ENCODE results near the gene THAP3. TPM values are rescaled to one million over a fixed set of nuclear protein-coding genes. Genes with fewer than 3 reads are reported as not detected.
A peak's percentile ranks its signal among the peaks of the same experiment; 100 is the strongest.

Gene THAP3
- total and polyA plus RNA-seq, 9 of the 15 experiments (the other 6 are each of a cell fraction or from before 2014, with no cell fraction given): 1.9 to 31.2 (median 18.2) TPM

DNA sequence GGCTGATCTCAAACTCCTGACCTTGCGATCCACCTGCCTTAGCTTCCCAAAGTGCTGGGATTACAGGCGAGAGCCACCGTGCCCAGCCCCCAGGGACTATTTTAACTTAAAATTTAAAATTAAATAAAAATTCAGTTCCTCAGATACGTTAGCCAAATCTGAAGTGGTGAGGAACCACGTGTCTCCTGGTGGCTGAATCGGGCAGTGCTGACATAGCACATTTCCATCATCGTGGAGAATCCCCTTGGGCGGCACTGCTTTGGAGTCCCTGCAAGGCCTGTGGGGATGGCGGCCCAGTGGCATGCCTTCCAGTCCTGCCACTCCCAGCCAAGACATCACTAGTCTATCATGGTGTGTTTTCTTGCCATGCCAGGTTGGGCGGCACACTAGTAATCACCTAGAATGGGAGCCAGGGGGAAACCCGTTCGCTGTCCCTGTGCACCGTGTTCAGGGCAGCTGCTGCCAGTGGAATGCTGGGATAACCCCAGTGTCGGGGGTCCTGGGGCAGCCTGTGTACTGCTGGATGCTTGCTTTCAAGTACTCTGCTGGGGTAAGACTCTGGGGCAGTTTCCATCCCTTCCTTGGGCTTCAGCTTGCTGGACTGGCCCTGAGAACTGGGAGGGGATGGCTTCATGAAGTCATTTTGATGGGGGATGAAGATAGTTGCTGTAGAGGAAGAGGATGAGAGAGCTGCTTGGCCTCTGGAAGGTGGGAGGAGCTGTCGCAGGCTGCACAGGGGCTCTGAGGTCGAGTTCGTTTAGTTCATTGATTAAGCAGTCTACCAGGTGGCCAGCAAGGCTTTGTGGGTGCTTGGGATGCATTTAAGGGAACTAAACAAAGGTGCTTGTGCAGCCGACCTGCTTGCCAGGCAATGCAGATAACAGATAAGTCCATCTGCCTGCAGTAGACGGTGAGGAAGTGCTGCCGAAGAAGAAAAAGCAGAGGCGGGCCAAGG is 40.3 kb upstream of the THAP3 start:
- in situ Hi-C loops (cut with MboI): no loop called here
- CTCF ChIA-PET (ENCODE audit: low intra/inter-chr PET ratio): no interaction called here
- H3K9ac ChIP-seq (ENCODE audit: insufficient read depth in 1 of 2, low read depth in 2 of 2, low read length in 2 of 2): peak overlapping the region in 1 of 2 experiments; percentile 11; a peak in 2 of 4 replicates
- TF ChIP-seq MYC (IDR thresholded peaks at IDR 0.05; ENCODE audit: low read depth, low read length) (no peak), MYC (CRISPR knock-in tag; IDR thresholded peaks at IDR 0.05; ENCODE audit: borderline replicate concordance, low read depth) (no peak), MTA1 (IDR thresholded peaks at IDR 0.05; ENCODE audit: borderline replicate concordance) (no peak), KDM4B (IDR thresholded peaks at IDR 0.05; ENCODE audit: borderline replicate concordance in 2 of 2, low read depth in 1 of 2) (no peak), MTF1 (CRISPR knock-in tag; IDR thresholded peaks at IDR 0.05; ENCODE audit: borderline replicate concordance) (no peak), POLR2A (conservative IDR thresholded peaks at IDR 0.05) (no peak), KAT7 (CRISPR knock-in tag; IDR thresholded peaks at IDR 0.05; ENCODE audit: borderline replicate concordance) (no peak), GTF2E2 (tag; IDR thresholded peaks at IDR 0.05) (no peak), DPF2 (IDR thresholded peaks at IDR 0.05) (peak; percentile 36; the same call in 1 of the 2 replicates), BHLHE40 (IDR thresholded peaks at IDR 0.05; ENCODE audit: low read length) (peak; percentile 4; the same call in 1 of the 2 replicates), HDGF (IDR thresholded peaks at IDR 0.05) (no peak)
- TF ChIP-seq, protein P1, sequence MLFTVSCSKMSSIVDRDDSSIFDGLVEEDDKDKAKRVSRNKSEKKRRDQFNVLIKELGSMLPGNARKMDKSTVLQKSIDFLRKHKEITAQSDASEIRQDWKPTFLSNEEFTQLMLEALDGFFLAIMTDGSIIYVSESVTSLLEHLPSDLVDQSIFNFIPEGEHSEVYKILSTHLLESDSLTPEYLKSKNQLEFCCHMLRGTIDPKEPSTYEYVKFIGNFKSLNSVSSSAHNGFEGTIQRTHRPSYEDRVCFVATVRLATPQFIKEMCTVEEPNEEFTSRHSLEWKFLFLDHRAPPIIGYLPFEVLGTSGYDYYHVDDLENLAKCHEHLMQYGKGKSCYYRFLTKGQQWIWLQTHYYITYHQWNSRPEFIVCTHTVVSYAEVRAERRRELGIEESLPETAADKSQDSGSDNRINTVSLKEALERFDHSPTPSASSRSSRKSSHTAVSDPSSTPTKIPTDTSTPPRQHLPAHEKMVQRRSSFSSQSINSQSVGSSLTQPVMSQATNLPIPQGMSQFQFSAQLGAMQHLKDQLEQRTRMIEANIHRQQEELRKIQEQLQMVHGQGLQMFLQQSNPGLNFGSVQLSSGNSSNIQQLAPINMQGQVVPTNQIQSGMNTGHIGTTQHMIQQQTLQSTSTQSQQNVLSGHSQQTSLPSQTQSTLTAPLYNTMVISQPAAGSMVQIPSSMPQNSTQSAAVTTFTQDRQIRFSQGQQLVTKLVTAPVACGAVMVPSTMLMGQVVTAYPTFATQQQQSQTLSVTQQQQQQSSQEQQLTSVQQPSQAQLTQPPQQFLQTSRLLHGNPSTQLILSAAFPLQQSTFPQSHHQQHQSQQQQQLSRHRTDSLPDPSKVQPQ (CRISPR knock-in tag; IDR thresholded peaks at IDR 0.05; ENCODE audit: borderline replicate concordance): no peak
- TF ChIP-seq, protein P2, sequence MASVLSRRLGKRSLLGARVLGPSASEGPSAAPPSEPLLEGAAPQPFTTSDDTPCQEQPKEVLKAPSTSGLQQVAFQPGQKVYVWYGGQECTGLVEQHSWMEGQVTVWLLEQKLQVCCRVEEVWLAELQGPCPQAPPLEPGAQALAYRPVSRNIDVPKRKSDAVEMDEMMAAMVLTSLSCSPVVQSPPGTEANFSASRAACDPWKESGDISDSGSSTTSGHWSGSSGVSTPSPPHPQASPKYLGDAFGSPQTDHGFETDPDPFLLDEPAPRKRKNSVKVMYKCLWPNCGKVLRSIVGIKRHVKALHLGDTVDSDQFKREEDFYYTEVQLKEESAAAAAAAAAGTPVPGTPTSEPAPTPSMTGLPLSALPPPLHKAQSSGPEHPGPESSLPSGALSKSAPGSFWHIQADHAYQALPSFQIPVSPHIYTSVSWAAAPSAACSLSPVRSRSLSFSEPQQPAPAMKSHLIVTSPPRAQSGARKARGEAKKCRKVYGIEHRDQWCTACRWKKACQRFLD (CRISPR knock-in tag; IDR thresholded peaks at IDR 0.05): no peak
- TF ChIP-seq, protein P3, sequence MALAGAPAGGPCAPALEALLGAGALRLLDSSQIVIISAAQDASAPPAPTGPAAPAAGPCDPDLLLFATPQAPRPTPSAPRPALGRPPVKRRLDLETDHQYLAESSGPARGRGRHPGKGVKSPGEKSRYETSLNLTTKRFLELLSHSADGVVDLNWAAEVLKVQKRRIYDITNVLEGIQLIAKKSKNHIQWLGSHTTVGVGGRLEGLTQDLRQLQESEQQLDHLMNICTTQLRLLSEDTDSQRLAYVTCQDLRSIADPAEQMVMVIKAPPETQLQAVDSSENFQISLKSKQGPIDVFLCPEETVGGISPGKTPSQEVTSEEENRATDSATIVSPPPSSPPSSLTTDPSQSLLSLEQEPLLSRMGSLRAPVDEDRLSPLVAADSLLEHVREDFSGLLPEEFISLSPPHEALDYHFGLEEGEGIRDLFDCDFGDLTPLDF (CRISPR knock-in tag; IDR thresholded peaks at IDR 0.05): no peak

More for the DNA sequence above, 40.3 kb upstream of the THAP3 start:
- Histone ChIP-seq H3K4me1 (replicated peaks in 1 of 2; ENCODE audit: control insufficient read depth in 2 of 2, insufficient read depth in 2 of 2, low read length in 2 of 2) (peaks cover 37 to 80% of the 10 kb centered on the region in 2 experiments), H3K79me2 (ENCODE audit: control insufficient read depth, insufficient read depth, low read length) (peaks cover 45% of the 10 kb centered on the region), H3K4me3 (no peak overlapping the region), H3K27ac (ENCODE audit: extremely low read depth, low read depth, low read length) (peak overlapping the region; percentile 13; the same call in 1 of the 3 replicates), H3K4me2 (ENCODE audit: insufficient read depth, low read length) (peak overlapping the region; percentile 48), H3K9me3 (replicated peaks; ENCODE audit: control insufficient read depth, insufficient read depth, low read depth, low read length) (no peaks in the 10 kb centered on the region), H2AFZ (ENCODE audit: low read depth, low read length) (no peak overlapping the region), H3K36me3 (ENCODE audit: control insufficient read depth, insufficient read depth, low read length) (peaks cover 59% of the 10 kb centered on the region; the same call in 2 of the 3 replicates), H3K9me1 (ENCODE audit: control insufficient read depth, insufficient read depth, low read length) (peaks cover 19% of the 10 kb centered on the region), H4K20me1 (replicated peaks; ENCODE audit: control insufficient read depth, insufficient read depth, low read length) (peaks cover 33% of the 10 kb centered on the region), H3K27me3 (ENCODE audit: control insufficient read depth in 2 of 2, insufficient read depth in 2 of 2, low read length in 2 of 2) (no peaks in the 10 kb centered on the region)
- peak; percentile 79 for FAIRE-seq
- peak in 1 of 4 experiments; percentile 56 for DNase-seq (ENCODE audit: extremely low read depth in 1 of 4, low spot score in 3 of 4)
- intact Hi-C loops (cut with micrococcal nuclease): no loop called here
- BruUV-seq (replicated peaks): no TSS peak
- WGBS (ENCODE audit: insufficient coverage, low coverage, missing lambda C conversion rate): 54% methylated on average over 21 of the region's 21 CpGs
- no peak for ATAC-seq
- POLR2A ChIA-PET: interaction anchor here (1.1 to 13.4 kb wide), 2 partner anchors 9 to 16 kb away, joined by 5 to 221 read pairs; partner anchors contain the start of gene KLHL21

Data from K562 (cell line).